ENCODE measurements around the gene DAZAP2. TPM values are rescaled to one million over a fixed set of nuclear protein-coding genes. Genes with fewer than 3 reads are reported as not detected.

Gene DAZAP2, protein sequence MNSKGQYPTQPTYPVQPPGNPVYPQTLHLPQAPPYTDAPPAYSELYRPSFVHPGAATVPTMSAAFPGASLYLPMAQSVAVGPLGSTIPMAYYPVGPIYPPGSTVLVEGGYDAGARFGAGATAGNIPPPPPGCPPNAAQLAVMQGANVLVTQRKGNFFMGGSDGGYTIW
- 100 and 107 TPM in 2 replicates for total RNA-seq

DNA sequence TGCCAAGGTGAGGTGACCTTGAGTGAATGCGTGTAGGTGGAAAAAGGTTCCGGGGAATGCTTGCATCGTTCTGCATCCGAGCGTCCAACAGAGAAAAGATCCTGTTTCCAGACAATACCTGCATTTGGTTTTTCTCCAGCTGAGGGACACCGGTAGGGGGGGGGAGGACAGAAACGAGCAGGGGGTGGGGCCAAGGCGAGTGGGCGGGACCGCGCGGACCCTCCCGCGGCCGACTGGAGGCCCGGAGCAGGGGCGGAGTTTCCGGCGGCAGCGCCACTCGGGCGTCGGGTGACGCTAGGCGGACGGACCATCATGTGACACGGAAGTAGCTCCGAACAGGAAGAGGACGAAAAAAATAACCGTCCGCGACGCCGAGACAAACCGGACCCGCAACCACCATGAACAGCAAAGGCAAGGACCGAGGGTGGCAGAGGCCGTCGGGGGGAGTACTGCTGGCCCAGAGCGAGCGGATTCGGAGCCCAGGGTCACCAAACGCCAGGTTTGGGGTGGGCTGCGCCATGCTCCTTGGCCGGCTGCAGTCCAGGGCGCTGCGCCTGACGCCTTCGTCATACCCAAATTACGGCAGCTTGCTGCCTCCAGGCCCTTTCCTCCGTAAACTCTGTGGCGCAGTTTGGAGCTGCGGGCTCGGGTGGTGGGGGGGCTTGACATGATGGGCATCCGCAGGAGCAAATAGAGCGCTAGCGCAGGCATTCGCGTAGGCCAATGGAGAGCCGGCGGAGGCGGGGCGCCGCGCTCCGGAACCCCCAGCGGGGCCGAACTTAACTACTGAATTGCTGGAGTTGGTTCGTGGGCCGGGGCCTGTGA is at the start of gene DAZAP2:
DAZAP2 (plus strand) TSS at position 317 of the 825 bp plus-strand sequence; CDS start at position 399, 82 bp downstream.

DNA sequence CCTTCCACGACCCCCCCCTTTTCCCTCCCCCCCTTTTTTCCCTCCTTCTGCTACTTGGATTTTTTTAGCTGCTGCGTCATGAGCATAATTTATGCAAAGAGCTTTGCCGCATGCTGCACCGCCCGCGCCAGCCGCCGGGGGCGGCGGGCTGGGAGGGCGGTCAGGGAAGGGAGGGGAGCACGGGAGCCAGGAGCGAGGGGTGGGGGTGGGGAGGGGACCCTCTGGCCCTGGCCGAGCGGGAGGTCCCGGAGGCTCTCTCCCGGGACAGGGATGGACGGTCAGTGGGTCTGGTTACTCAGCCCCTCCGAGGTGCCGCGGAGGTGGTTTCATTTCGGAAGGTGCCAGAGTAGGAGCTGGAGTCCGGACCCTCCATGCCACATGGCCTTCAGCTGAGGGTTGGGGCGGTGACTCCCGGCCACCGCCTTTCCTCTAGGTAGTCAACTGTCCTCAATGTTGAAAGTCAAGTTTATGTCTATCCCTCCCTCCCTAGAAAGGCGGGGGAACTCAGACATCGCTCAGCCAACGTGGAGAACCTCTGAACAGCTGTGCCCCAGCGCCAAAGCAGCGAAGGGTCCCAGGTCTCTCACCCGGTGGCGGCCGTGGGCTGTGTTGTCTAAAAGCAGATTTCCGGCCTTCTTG is 20.5 kb upstream of the DAZAP2 start, which contains the start of gene POU6F1:
POU6F1 (minus strand) TSS at position 95 of the 639 bp plus-strand sequence. CDS start 11,226 bp downstream, outside the sequence.

DNA sequence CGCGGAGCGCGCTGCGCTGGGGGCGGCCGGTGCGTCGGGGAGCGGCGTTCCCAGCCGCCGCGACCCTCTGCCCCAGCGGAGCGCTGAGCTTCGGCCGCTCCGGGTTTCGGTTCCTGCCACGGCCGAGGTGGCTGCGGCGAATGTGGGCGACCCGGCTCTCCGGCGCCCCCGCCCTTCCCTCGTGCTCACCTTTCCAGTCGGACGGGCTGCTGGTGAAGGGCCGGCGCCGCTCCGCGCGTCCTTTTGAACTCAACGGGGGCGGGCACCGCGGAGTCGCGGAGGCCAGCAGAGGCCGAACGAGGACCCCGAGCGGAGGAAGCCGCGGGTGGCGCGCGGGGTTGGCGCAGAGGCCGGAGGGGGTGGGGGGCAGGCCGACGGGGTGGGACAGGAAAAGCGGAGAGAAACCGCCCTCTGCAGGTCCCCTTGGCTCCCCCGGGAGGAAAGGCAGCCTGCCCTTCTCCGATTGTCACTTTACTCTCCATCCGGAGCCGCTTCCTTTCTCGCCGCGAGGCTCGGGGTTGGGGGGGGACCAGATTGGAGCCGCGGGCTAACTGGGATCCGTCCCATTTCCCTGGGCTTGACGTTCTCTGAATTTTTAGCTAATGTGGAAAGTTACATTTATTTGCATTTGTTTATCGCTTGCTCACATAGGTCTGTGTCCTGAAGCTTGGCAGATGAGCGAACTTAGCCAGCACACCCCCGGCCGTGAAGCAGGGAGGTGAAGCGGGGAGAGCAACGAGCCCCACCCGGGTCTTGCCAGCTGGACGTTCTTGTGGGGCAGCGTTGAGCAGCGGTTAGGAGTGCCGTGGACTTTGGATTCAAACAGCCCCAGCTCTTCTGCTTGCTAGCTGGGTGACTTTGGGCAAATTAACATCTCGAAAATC is 31.7 kb downstream of the DAZAP2 start, which contains the start of gene SMAGP:
SMAGP (minus strand) TSS at position 349 of the 884 bp plus-strand sequence. CDS start 1,137 bp downstream, outside the sequence.

Other genes starting within 250 kb of the DAZAP2 start
- gene SLC11A2, start 212.4 kb upstream of the DAZAP2 start, total RNA-seq, result 65.8 and 75.5 TPM in 2 replicates
- gene LETMD1, start 190.5 kb upstream of the DAZAP2 start, total RNA-seq, result 45.8 and 54.7 TPM in 2 replicates
- gene CSRNP2, start 155.2 kb upstream of the DAZAP2 start, total RNA-seq, result 25.3 and 38.0 TPM in 2 replicates
- 10.3 and 21.2 TPM in 2 replicates for gene TFCP2, start 65.7 kb upstream of the DAZAP2 start, total RNA-seq
- 0.34 and 1.6 TPM in 2 replicates for gene POU6F1, start 20.8 kb upstream of the DAZAP2 start, total RNA-seq
- 8.9 and 24.6 TPM in 2 replicates for gene SMAGP, start 31.6 kb downstream of the DAZAP2 start, total RNA-seq
- not detected in 2 replicates for gene BIN2, start 85.3 kb downstream of the DAZAP2 start, total RNA-seq
- gene CELA1, start 107.9 kb downstream of the DAZAP2 start, total RNA-seq, result under 0.01 TPM in 1 of 2 replicates, not detected in the other
- gene GALNT6, start 152.6 kb downstream of the DAZAP2 start, total RNA-seq, result 6.5 and 73.5 TPM in 2 replicates
- gene SLC4A8, start 186.0 kb downstream of the DAZAP2 start, total RNA-seq, result 0.14 and 0.68 TPM in 2 replicates